K562 (cell line): ENCODE measurements around the gene GRID2IP. TPM values are rescaled to one million over a fixed set of nuclear protein-coding genes. Genes with fewer than 3 reads are reported as not detected.
A peak's percentile ranks its signal among the peaks of the same experiment; 100 is the strongest.

ENCODE experiments used
- ATAC-seq: fragments of 200-7000 bp; cut with Tn5 transposase; 3 replicates; pipeline ENCODE4 v1.9.1; 2020; ENCODE audit warnings: moderate library complexity
- BruUV-seq: library from RNA; stranded (reverse); fragments of 400-500 nt; replicated peaks from 2 replicates; lab custom pipeline; 2021; lab: Mats Ljungman, UMichigan
- CTCF ChIA-PET: fragments of 300-600 bp; formaldehyde crosslinking; extraction: SDS; loops from one replicate; lab custom pipeline; 2021; ENCODE audit warnings: low intra/inter-chr PET ratio; lab: Yijun Ruan, JAX
- POLR2A ChIA-PET: fragments of 300-600, 350-650 bp; sonication (Branson Sonifier 250); formaldehyde crosslinking; extraction: SDS; loops from one replicate; lab custom pipeline; 2021; ENCODE audit warnings: antibody characterized with exemption, inconsistent platforms; lab: Yijun Ruan, JAX
- DNase-seq, 4 experiments: peaks; one replicate each; pipeline versions ENCODE4 v3.0.0 to v3.0.0-alpha.2; 2011 to 2018; ENCODE audit warnings: low spot score in 3 of 4, mixed read lengths in 3 of 4; ENCODE audit errors: extremely low read depth in 1 of 4
- FAIRE-seq: peaks from 2 replicates; lab custom pipeline; 2011; peaks lifted over from hg19 to GRCh38; lab: Jason Lieb, UNC
- H2AFZ ChIP-seq: 2 replicates; pipeline ENCODE4 v1.6.0; 2011; ENCODE audit warnings: low read depth, low read length, control low read depth, inconsistent platforms
- H3K27ac ChIP-seq: fragments of 200-600 bp; 3 replicates; pipeline ENCODE4 v1.8.0; 2011; ENCODE audit warnings: low read depth, mild to moderate bottlenecking, control low read depth, inconsistent platforms, low read length, moderate library complexity, mixed read lengths; ENCODE audit errors: extremely low read depth
- H3K27me3 ChIP-seq, 2 experiments: fragments of 300-600 bp in 1 of 2; 2 replicates in 1 of 2; 3 replicates in 1 of 2; pipeline versions ENCODE4 v1.6.0 to v1.8.0; 2011; ENCODE audit warnings: inconsistent platforms in 2 of 2, low read length in 2 of 2, mild to moderate bottlenecking in 1 of 2, mixed read lengths in 1 of 2, moderate library complexity in 1 of 2; ENCODE audit not compliant: control insufficient read depth in 2 of 2, insufficient read depth in 2 of 2
- H3K36me3 ChIP-seq: fragments of 300-600 bp; 3 replicates; pipeline ENCODE4 v1.8.0; 2011; ENCODE audit warnings: mild to moderate bottlenecking, low read length, inconsistent platforms; ENCODE audit not compliant: control insufficient read depth, insufficient read depth
- H3K4me1 ChIP-seq, 2 experiments: fragments of 200-600 bp in 1 of 2; replicated peaks in 1 of 2; 2 replicates in 1 of 2; 3 replicates in 1 of 2; pipeline versions ENCODE4 v1.5.1 to v1.8.0; 2011; ENCODE audit warnings: inconsistent platforms in 2 of 2, low read length in 2 of 2, mild to moderate bottlenecking in 1 of 2, mixed read lengths in 1 of 2, moderate library complexity in 1 of 2; ENCODE audit not compliant: control insufficient read depth in 2 of 2, insufficient read depth in 2 of 2
- H3K4me2 ChIP-seq: 2 replicates; pipeline ENCODE4 v1.6.1; 2011; ENCODE audit warnings: low read length, control low read depth, inconsistent platforms, mixed read lengths; ENCODE audit not compliant: insufficient read depth
- H3K4me3 ChIP-seq: fragments of 200-600 bp; sonication (generic), shearing (Covaris generic); 2 replicates; pipeline ENCODE4 v1.5.1; 2016; ENCODE audit warnings: control low read depth, inconsistent platforms
- H3K79me2 ChIP-seq: fragments of 200-600 bp; 3 replicates; pipeline ENCODE4 v1.8.0; 2011; ENCODE audit warnings: low read length, inconsistent platforms; ENCODE audit not compliant: control insufficient read depth, insufficient read depth
- H3K9ac ChIP-seq, 2 experiments: 2 replicates each; pipeline versions ENCODE4 v1.6.0 to v1.6.1; 2011; ENCODE audit warnings: low read depth in 2 of 2, low read length in 2 of 2, control low read depth in 1 of 2, inconsistent platforms in 1 of 2, mild to moderate bottlenecking in 1 of 2, mixed read lengths in 1 of 2; ENCODE audit not compliant: insufficient read depth in 1 of 2
- H3K9me1 ChIP-seq: one replicate; pipeline ENCODE4 v1.6.0; 2011; ENCODE audit warnings: inconsistent platforms, mild to moderate bottlenecking, low read length, moderate library complexity; ENCODE audit not compliant: control insufficient read depth, insufficient read depth
- H3K9me3 ChIP-seq: replicated peaks from 2 replicates; pipeline ENCODE4 v1.5.1; 2011; ENCODE audit warnings: low read depth, low read length, inconsistent platforms; ENCODE audit not compliant: control insufficient read depth, insufficient read depth
- H4K20me1 ChIP-seq: replicated peaks from 2 replicates; pipeline ENCODE4 v1.6.1; 2011; ENCODE audit warnings: low read length, inconsistent platforms, mixed read lengths; ENCODE audit not compliant: control insufficient read depth, insufficient read depth
- CBX8 ChIP-seq: fragments of 200-600 bp; sonication (generic); IDR thresholded peaks from 2 replicates; pipeline ENCODE4 v1.6.1; 2012; ENCODE audit warnings: borderline replicate concordance, mixed run types, low read depth, mild to moderate bottlenecking, moderate library complexity, mixed read lengths, low read length, control low read depth, inconsistent platforms; ENCODE audit not compliant: poor library complexity, severe bottlenecking; ENCODE audit errors: extremely low read depth
- CC2D1A ChIP-seq: fragments of 450-650 bp; IDR thresholded peaks from 2 replicates; pipeline ENCODE4 v1.6.1; 2017; ENCODE audit warnings: mild to moderate bottlenecking
- CHD1 ChIP-seq: fragments of 200-600 bp; sonication (generic); IDR thresholded peaks from one replicate; pipeline ENCODE4 v1.6.1; 2012; ENCODE audit warnings: mild to moderate bottlenecking, moderate library complexity, low read length, inconsistent platforms
- HNRNPL ChIP-seq: fragments of 200-400 bp; formaldehyde crosslinking; IDR thresholded peaks from 2 replicates; pipeline ENCODE4 v1.6.1; 2017; ENCODE audit warnings: low read depth, mild to moderate bottlenecking, low read length
- HNRNPLL ChIP-seq: fragments of 200-400 bp; formaldehyde crosslinking; IDR thresholded peaks from 2 replicates; pipeline ENCODE4 v1.6.1; 2017; ENCODE audit warnings: low read length, low read depth, mild to moderate bottlenecking; ENCODE audit not compliant: poor library complexity, severe bottlenecking
- HSF4 ChIP-seq: fragments of 250-450 bp; sonication (Bioruptor Pico); IDR thresholded peaks from 2 replicates; pipeline ENCODE4 v2.1.2; 2022; ENCODE audit warnings: mild to moderate bottlenecking, moderate library complexity, borderline replicate concordance
- KDM1A ChIP-seq, 2 experiments: fragments of 450-650 bp; IDR thresholded peaks; 2 replicates each; pipeline ENCODE4 v1.6.1; 2016; ENCODE audit warnings: mild to moderate bottlenecking in 2 of 2
- PKNOX1 ChIP-seq: fragments of 450-650 bp; IDR thresholded peaks from 2 replicates; pipeline ENCODE4 v1.6.1; 2016
- RAD21 ChIP-seq, 2 experiments: fragments of 250-450 bp in 1 of 2; fragments of 450-650 bp in 1 of 2; sonication (Bioruptor Pico) in 1 of 2; formaldehyde crosslinking in 1 of 2; IDR thresholded peaks in 1 of 2; conservative IDR thresholded peaks in 1 of 2; 2 replicates each; pipeline versions ENCODE4 v1.4.0 to v1.8.0; 2020 to 2022; ENCODE audit warnings: mild to moderate bottlenecking in 2 of 2, moderate library complexity in 1 of 2
- THRB ChIP-seq: fragments of 450-650 bp; formaldehyde crosslinking; conservative IDR thresholded peaks from 2 replicates; pipeline ENCODE4 v1.4.0; 2022; ENCODE audit warnings: mild to moderate bottlenecking, missing genetic modification characterization
- ZEB2 ChIP-seq: fragments of 450-650 bp; IDR thresholded peaks from 2 replicates; pipeline ENCODE4 v1.6.1; 2016
- WGBS: fragments of 100-300 bp; shearing (Covaris generic); methylation state at CpG from one replicate; pipeline ENCODE4 v1.1.6; 2016; ENCODE audit warnings: low coverage, mixed read lengths; ENCODE audit not compliant: insufficient coverage; ENCODE audit errors: missing lambda C conversion rate; 5-methylcytosine and 5-hydroxymethylcytosine counted together
- in situ Hi-C: fragments of 300-500 bp; cut with MboI; formaldehyde crosslinking; loops from 4 replicates; pipeline ENCODE4 v1.15.0; 2018; ENCODE audit warnings: inconsistent platforms, mixed read lengths
- intact Hi-C: fragments of 100-400 bp; cut with micrococcal nuclease; formaldehyde crosslinking; loops from 2 replicates; pipeline ENCODE4 v1.14.2; 2022
- polyA plus RNA-seq, 8 experiments: library from polyadenylated mRNA; depleted of rRNA in 4 of 8; stranded (reverse) in 5 of 8; unstranded in 3 of 8; fragments of >200 nt; fragmentation: Nextera tagmentation in 2 of 8; fragmentation: Illumina TruSeq in 1 of 8; extraction: Ambion mirVana in 2 of 8; extraction: Trizol in 1 of 8; gene quantifications; 2 replicates each; pipeline versions ENCODE4 v1.2.1 to v1.2.3, GENCODE V29; 2011 to 2014; ENCODE audit warnings: inconsistent platforms in 1 of 8, missing spikeins in 1 of 8
- total RNA-seq, 7 experiments: library from RNA; depleted of rRNA in 6 of 7; stranded (reverse); fragments of >200 nt in 6 of 7; fragmentation: Illumina TruSeq in 2 of 7; extraction: Trizol in 2 of 7; gene quantifications; 2 replicates each; pipeline versions ENCODE4 v1.2.1 to v1.2.3, GENCODE V29; 2011 to 2021; ENCODE audit warnings: low replicate concordance in 1 of 7

The GRID2IP gene
- total and polyA plus RNA-seq, 9 of the 15 experiments (the other 6 are each of a cell fraction or from before 2014, with no cell fraction given), result not detected

DNA sequence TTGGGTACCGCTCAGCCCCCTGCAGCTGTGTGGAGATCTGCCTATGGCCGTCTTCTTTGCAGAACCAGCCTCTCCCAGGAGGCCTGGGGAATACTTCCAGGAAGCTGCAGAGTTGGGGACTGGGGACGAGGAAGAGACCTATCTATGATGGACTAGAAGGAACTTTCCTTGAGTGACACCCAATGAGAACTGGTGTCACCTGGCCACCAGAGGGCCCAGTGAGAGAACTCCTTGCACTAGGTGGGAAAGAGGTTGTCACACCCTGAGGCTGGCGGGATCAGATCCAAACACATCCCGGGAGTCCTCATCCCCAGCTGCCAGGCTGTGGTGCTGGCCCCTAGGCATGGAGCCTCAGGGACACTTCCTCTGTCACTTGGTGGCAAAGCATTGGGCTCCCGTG lies 4.9 kb upstream of the GRID2IP start:
- ChIA-PET CTCF (no interaction called here), POLR2A (no interaction called here)
- Histone ChIP-seq H2AFZ (no peak overlapping the region), H3K4me3 (no peak overlapping the region), H3K9me3 (no peaks in the 10 kb centered on the region), H3K9me1 (no peaks in the 10 kb centered on the region), H3K79me2 (no peaks in the 10 kb centered on the region), H3K4me1 (peaks cover 0 to 6% of the 10 kb centered on the region in 2 experiments; a peak in 1 of 5 replicates), H3K27ac (no peak overlapping the region), H4K20me1 (no peaks in the 10 kb centered on the region), H3K27me3 (peaks cover 7 to 33% of the 10 kb centered on the region in 2 experiments; a peak in 3 of 5 replicates), H3K36me3 (no peaks in the 10 kb centered on the region), H3K9ac (peak overlapping the region in 1 of 2 experiments; percentile 17; a peak in 1 of 4 replicates), H3K4me2 (no peak overlapping the region)
- FAIRE-seq (peak; percentile 68), DNase-seq (peak in 2 of 4 experiments; percentile 38 to 44), ATAC-seq (peak; percentile 63)
- BruUV-seq, result no TSS peak
- WGBS, result 11% methylated on average over 6 of the region's 6 CpGs
- intact Hi-C loops, result no loop called here
- in situ Hi-C loops, result no loop called here
- TF ChIP-seq CC2D1A, result no peak
- TF ChIP-seq THRB, result no peak
- no peak for TF ChIP-seq HNRNPLL
- TF ChIP-seq CBX8, result no peak
- 0 out of 2 replicates have a peak, but pooled peaks have one; percentile 47 for TF ChIP-seq ZEB2
- TF ChIP-seq HNRNPL, result no peak
- 0 out of 4 replicates have a peak, but pooled peaks of 1 of the 2 experiments have one; percentile 9 for TF ChIP-seq RAD21 (CRISPR knock-in tag; conservative IDR thresholded peaks at IDR 0.05 in 1 of 2, IDR thresholded peaks at IDR 0.05 in 1 of 2)
- no peak for TF ChIP-seq HSF4 (CRISPR knock-in tag)
- peak; percentile 79 for TF ChIP-seq PKNOX1
- TF ChIP-seq KDM1A (IDR thresholded peaks at IDR 0.05), result no peak
- no peak for TF ChIP-seq CHD1
